H9 (cell line): ENCODE measurements around the gene F11R. TPM values are rescaled to one million over a fixed set of nuclear protein-coding genes. Genes with fewer than 3 reads are reported as not detected.

Source experiments
- DNase-seq: peaks from one replicate; pipeline ENCODE4 v3.0.0-alpha.2; 2017
- H2AFZ ChIP-seq: one replicate; pipeline ENCODE4 v1.6.1; 2013; ENCODE audit warnings: mild to moderate bottlenecking, low read length, control low read depth, moderate library complexity
- H2AK5ac ChIP-seq: 2 replicates; pipeline ENCODE4 v1.6.1; 2013; ENCODE audit warnings: low read length, control low read depth, mixed read lengths; ENCODE audit not compliant: insufficient read length
- H2BK120ac ChIP-seq: one replicate; pipeline ENCODE4 v1.6.1; 2013; ENCODE audit warnings: low read depth, mild to moderate bottlenecking, low read length, control low read depth, inconsistent platforms; ENCODE audit not compliant: poor library complexity, severe bottlenecking
- H2BK12ac ChIP-seq: 2 replicates; pipeline ENCODE4 v1.6.1; 2013; ENCODE audit warnings: low read length, control low read depth, mixed read lengths, low read depth; ENCODE audit not compliant: insufficient read length
- H2BK15ac ChIP-seq: 2 replicates; pipeline ENCODE4 v1.6.1; 2013; ENCODE audit warnings: low read depth, low read length, control low read depth
- H2BK20ac ChIP-seq: one replicate; pipeline ENCODE4 v1.6.1; 2013; ENCODE audit warnings: low read depth, mild to moderate bottlenecking, low read length, control low read depth, inconsistent platforms; ENCODE audit not compliant: poor library complexity, severe bottlenecking
- H2BK5ac ChIP-seq: 2 replicates; pipeline ENCODE4 v1.6.1; 2013; ENCODE audit warnings: low read length, control low read depth, mixed read lengths; ENCODE audit not compliant: insufficient read length
- H3K14ac ChIP-seq: 2 replicates; pipeline ENCODE4 v1.6.1; 2013; ENCODE audit warnings: low read length, control low read depth; ENCODE audit not compliant: insufficient read depth
- H3K18ac ChIP-seq: 2 replicates; pipeline ENCODE4 v1.6.1; 2013; ENCODE audit warnings: low read depth, mild to moderate bottlenecking, mixed read lengths, low read length, control low read depth; ENCODE audit not compliant: insufficient read length
- H3K23ac ChIP-seq: 2 replicates; pipeline ENCODE4 v1.6.1; 2013; ENCODE audit warnings: low read length, control low read depth, mixed read lengths, low read depth; ENCODE audit not compliant: insufficient read length
- H3K23me2 ChIP-seq: 2 replicates; pipeline ENCODE4 v1.6.1; 2013; ENCODE audit warnings: low read depth, mild to moderate bottlenecking, mixed read lengths, low read length, control low read depth; ENCODE audit not compliant: insufficient read length, poor library complexity, severe bottlenecking
- H3K27ac ChIP-seq: 2 replicates; pipeline ENCODE4 v1.5.1; 2013; ENCODE audit warnings: low read length, control low read depth, mixed read lengths, low read depth; ENCODE audit not compliant: insufficient read length
- H3K27me3 ChIP-seq: 2 replicates; pipeline ENCODE4 v1.6.1; 2013; ENCODE audit warnings: low read length, control low read depth, inconsistent platforms; ENCODE audit not compliant: insufficient read depth
- H3K4ac ChIP-seq: 2 replicates; pipeline ENCODE4 v1.6.1; 2013; ENCODE audit warnings: low read depth, mild to moderate bottlenecking, control low read depth, inconsistent platforms, low read length, moderate library complexity
- H3K4me1 ChIP-seq: 2 replicates; pipeline ENCODE4 v1.6.1; 2013; ENCODE audit warnings: low read length, control low read depth, inconsistent platforms; ENCODE audit not compliant: insufficient read depth
- H3K4me2 ChIP-seq: 2 replicates; pipeline ENCODE4 v1.6.1; 2013; ENCODE audit warnings: low read length, control low read depth, mixed read lengths; ENCODE audit not compliant: insufficient read length, insufficient read depth
- H3K56ac ChIP-seq: 2 replicates; pipeline ENCODE4 v1.6.1; 2013; ENCODE audit warnings: low read depth, mild to moderate bottlenecking, mixed read lengths, low read length, control low read depth; ENCODE audit not compliant: insufficient read length
- H3K79me1 ChIP-seq: 2 replicates; pipeline ENCODE4 v1.6.1; 2013; ENCODE audit warnings: low read depth, mild to moderate bottlenecking, moderate library complexity, low read length, control low read depth, inconsistent platforms; ENCODE audit not compliant: insufficient read depth, poor library complexity, severe bottlenecking
- H3K79me2 ChIP-seq: 2 replicates; pipeline ENCODE4 v1.6.1; 2013; ENCODE audit warnings: low read length, control low read depth, inconsistent platforms; ENCODE audit not compliant: insufficient read depth
- H3K9ac ChIP-seq: 2 replicates; pipeline ENCODE4 v1.6.1; 2013; ENCODE audit warnings: low read length, control low read depth, mixed read lengths; ENCODE audit not compliant: insufficient read length; ENCODE audit errors: extremely low read depth
- H3K9me3 ChIP-seq: one replicate; pipeline ENCODE4 v1.6.1; 2013; ENCODE audit warnings: low read depth, low read length, inconsistent platforms; ENCODE audit not compliant: control insufficient read depth
- H3T11ph ChIP-seq: one replicate; pipeline ENCODE4 v1.6.1; 2013; ENCODE audit warnings: mild to moderate bottlenecking, low read length, control low read depth, inconsistent platforms
- H4K20me1 ChIP-seq: one replicate; pipeline ENCODE4 v1.6.1; 2013; ENCODE audit not compliant: control insufficient read depth, insufficient read length, insufficient read depth
- H4K5ac ChIP-seq: 2 replicates; pipeline ENCODE4 v1.6.1; 2013; ENCODE audit warnings: low read depth, mild to moderate bottlenecking, mixed read lengths, low read length, control low read depth; ENCODE audit not compliant: insufficient read length
- H4K8ac ChIP-seq: replicated peaks from 2 replicates; pipeline ENCODE4 v1.6.1; 2013; ENCODE audit warnings: low read length, control low read depth, mixed read lengths, low read depth; ENCODE audit not compliant: insufficient read length
- H4K91ac ChIP-seq: 2 replicates; pipeline ENCODE4 v1.6.1; 2013; ENCODE audit warnings: low read depth, mild to moderate bottlenecking, moderate library complexity, mixed read lengths, low read length, control low read depth; ENCODE audit not compliant: insufficient read length
- H3K27ac Mint-ChIP-seq, 3 experiments: 2 replicates in 2 of 3; 3 replicates in 1 of 3; pipeline ENCODE4 v1.8.0; 2020 to 2021; ENCODE audit warnings: mixed read lengths in 3 of 3, mild to moderate bottlenecking in 1 of 3, moderate library complexity in 1 of 3
- H3K27me3 Mint-ChIP-seq: 2 replicates; pipeline ENCODE4 v1.8.0; 2021; ENCODE audit warnings: low read depth, mild to moderate bottlenecking, moderate library complexity, mixed read lengths
- H3K36me3 Mint-ChIP-seq, 3 experiments: 2 replicates in 2 of 3; 3 replicates in 1 of 3; pipeline ENCODE4 v1.8.0; 2020 to 2021; ENCODE audit warnings: low read depth in 3 of 3, mixed read lengths in 3 of 3; ENCODE audit not compliant: insufficient read depth in 1 of 3
- H3K4me1 Mint-ChIP-seq, 2 experiments: 2 replicates each; pipeline ENCODE4 v1.8.0; 2020; ENCODE audit warnings: mixed read lengths in 2 of 2
- H3K4me3 Mint-ChIP-seq, 2 experiments: 2 replicates in 1 of 2; 3 replicates in 1 of 2; pipeline ENCODE4 v1.8.0; 2020 to 2021; ENCODE audit warnings: mild to moderate bottlenecking in 2 of 2, mixed read lengths in 2 of 2, moderate library complexity in 1 of 2
- H3K9me3 Mint-ChIP-seq, 2 experiments: 2 replicates in 1 of 2; 3 replicates in 1 of 2; pipeline ENCODE4 v1.8.0; 2020; ENCODE audit warnings: mild to moderate bottlenecking in 2 of 2, mixed read lengths in 2 of 2, moderate library complexity in 1 of 2
- WGBS: extraction: QIAGEN DNeasy Blood & Tissue Kit; methylation state at CpG from one replicate; pipeline ENCODE4 v1.1.7; 2013; ENCODE audit warnings: missing lambda C conversion rate, low lambda C conversion rate, mixed read lengths; ENCODE audit not compliant: insufficient read length; ENCODE audit errors: extremely low coverage; 5-methylcytosine and 5-hydroxymethylcytosine counted together
- total RNA-seq: library from RNA; stranded (reverse); gene quantifications from 2 replicates; pipeline ENCODE4 v1.2.1, GENCODE V29; 2021
- TF ChIP-seq, protein P1 (sequence below): fragments of 200-600 bp; sonication (generic); conservative IDR thresholded peaks from 3 replicates; pipeline ENCODE4 v1.8.0; 2021; ENCODE audit warnings: antibody characterized with exemption, mild to moderate bottlenecking

Gene F11R
- total RNA-seq, 1 experiment from 2014 or later, result 174 TPM

DNA sequence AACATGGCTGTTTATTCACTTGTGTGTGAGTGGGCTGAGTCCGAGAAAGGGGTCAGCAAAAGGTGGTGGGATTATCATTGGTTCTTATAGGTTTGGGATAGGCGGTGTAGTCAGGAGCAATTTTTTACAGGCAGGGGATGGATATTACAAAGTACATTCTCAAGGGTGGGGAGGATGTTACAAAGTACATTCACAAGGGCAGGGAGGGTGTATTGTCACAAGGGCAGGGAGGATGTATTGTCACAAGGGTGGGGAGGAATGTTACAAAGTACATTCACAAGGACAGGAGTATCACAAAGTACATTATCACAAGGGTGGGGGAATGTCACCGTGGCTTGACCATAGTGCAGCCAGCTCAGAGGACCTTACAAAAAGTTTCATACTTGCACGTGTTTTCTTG, 35.2 kb downstream of the F11R start:
- Histone ChIP-seq H3K23ac (no peak overlapping the region), H3K18ac (no peak overlapping the region), H2BK5ac (no peak overlapping the region), H3K27ac (no peak overlapping the region), H3K27me3 (no peaks in the 10 kb centered on the region), H3K79me2 (no peaks in the 10 kb centered on the region), H3K14ac (no peak overlapping the region), H2AFZ (no peak overlapping the region), H2BK120ac (no peak overlapping the region), H3K9ac (no peak overlapping the region), H3K4ac (no peak overlapping the region), H2BK20ac (no peak overlapping the region), H2AK5ac (no peak overlapping the region), H2BK15ac (no peak overlapping the region), H3K4me1 (peaks cover 3% of the 10 kb centered on the region; the same call in 1 of the 2 replicates), H4K91ac (no peak overlapping the region), H2BK12ac (no peak overlapping the region), H4K20me1 (no peaks in the 10 kb centered on the region), H3K23me2 (peaks cover 9% of the 10 kb centered on the region), H3K4me2 (no peak overlapping the region), H3K56ac (no peak overlapping the region), H3K79me1 (no peaks in the 10 kb centered on the region), H4K8ac (no peak overlapping the region), H4K5ac (no peak overlapping the region), H3T11ph (no peak overlapping the region), H3K9me3 (peaks cover 4% of the 10 kb centered on the region)
- Mint-ChIP-seq H3K4me1 (peaks cover 57 to 69% of the 10 kb centered on the region in 2 experiments), H3K27ac (peak overlapping the region in 1 of 3 experiments; percentile 86; a peak in 2 of 7 replicates), H3K36me3 (peaks cover 6 to 16% (median 15%) of the 10 kb centered on the region in 3 experiments), H3K27me3 (no peaks in the 10 kb centered on the region; the same call in none of the 2 replicates), H3K4me3 (no peak overlapping the region), H3K9me3 (peaks cover 9 to 18% of the 10 kb centered on the region in 2 experiments)
- TF ChIP-seq, protein P1, sequence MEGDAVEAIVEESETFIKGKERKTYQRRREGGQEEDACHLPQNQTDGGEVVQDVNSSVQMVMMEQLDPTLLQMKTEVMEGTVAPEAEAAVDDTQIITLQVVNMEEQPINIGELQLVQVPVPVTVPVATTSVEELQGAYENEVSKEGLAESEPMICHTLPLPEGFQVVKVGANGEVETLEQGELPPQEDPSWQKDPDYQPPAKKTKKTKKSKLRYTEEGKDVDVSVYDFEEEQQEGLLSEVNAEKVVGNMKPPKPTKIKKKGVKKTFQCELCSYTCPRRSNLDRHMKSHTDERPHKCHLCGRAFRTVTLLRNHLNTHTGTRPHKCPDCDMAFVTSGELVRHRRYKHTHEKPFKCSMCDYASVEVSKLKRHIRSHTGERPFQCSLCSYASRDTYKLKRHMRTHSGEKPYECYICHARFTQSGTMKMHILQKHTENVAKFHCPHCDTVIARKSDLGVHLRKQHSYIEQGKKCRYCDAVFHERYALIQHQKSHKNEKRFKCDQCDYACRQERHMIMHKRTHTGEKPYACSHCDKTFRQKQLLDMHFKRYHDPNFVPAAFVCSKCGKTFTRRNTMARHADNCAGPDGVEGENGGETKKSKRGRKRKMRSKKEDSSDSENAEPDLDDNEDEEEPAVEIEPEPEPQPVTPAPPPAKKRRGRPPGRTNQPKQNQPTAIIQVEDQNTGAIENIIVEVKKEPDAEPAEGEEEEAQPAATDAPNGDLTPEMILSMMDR, result no peak
- WGBS, result no CpG with 5 or more reads among the region's 4 CpGs
- DNase-seq, result no peak
